H1 (cell line): ENCODE results near the gene GPR18. TPM values are rescaled to one million over a fixed set of nuclear protein-coding genes. Genes with fewer than 3 reads are reported as not detected.

Experiments used
- E2F6 ChIP-seq: IDR thresholded peaks from 2 replicates; pipeline ENCODE4 v1.6.1; 2012; ENCODE audit warnings: inconsistent platforms
- PHF8 ChIP-seq: fragments of 200-600 bp; sonication (generic); conservative IDR thresholded peaks from 2 replicates; pipeline ENCODE4 v1.7.1; 2012; ENCODE audit warnings: low read depth, mild to moderate bottlenecking, inconsistent platforms, low read length, moderate library complexity
- RXRA ChIP-seq: IDR thresholded peaks from 2 replicates; pipeline ENCODE4 v1.6.1; 2011; ENCODE audit warnings: low read depth, mild to moderate bottlenecking, low read length, moderate library complexity; ENCODE audit not compliant: insufficient read depth
- YY1 ChIP-seq: IDR thresholded peaks from 2 replicates; pipeline ENCODE4 v1.6.1; 2011; ENCODE audit warnings: low read depth, mild to moderate bottlenecking, low read length
- polyA plus RNA-seq, 7 experiments: library from polyadenylated mRNA; depleted of rRNA in 3 of 7; stranded (reverse) in 5 of 7; unstranded in 2 of 7; fragments of >200 nt in 5 of 7; fragments of 200-250 nt in 2 of 7; gene quantifications; 1 replicate in 5 of 7; 2 replicates in 1 of 7; 4 replicates in 1 of 7; pipeline versions ENCODE4 v1.2.1 to v1.2.3, GENCODE V29; 2011 to 2013; ENCODE audit warnings: missing spikeins in 2 of 7, mixed read lengths in 2 of 7
- total RNA-seq: library from RNA; stranded (reverse); fragmentation: NEBNext Ultra II Directional; extraction: Animal tissue kit (Norgen Biotek cat#: 25700); gene quantifications from 2 replicates; pipeline ENCODE4 v1.2.1, GENCODE V29; 2021

Gene GPR18
- total and polyA plus RNA-seq, 2 of the 8 experiments (the other 6 are each of a cell fraction or from before 2014, with no cell fraction given) = not detected

GRCh38 chr13:99227909-99228688 lies 30.1 kb downstream of the GPR18 start (continued):
- no peak for TF ChIP-seq E2F6
- no peak for TF ChIP-seq RXRA
- no peak for TF ChIP-seq YY1
- TF ChIP-seq PHF8 = no peak
